Stimulated activated naive CD4-positive, alpha-beta T cell (primary cell): ENCODE measurements around the gene C10orf120.

ENCODE experiments used
- DNase-seq, 6 experiments: peaks; one replicate each; lab custom pipeline; 2025; lab: John Stamatoyannopoulos, UW

The C10orf120 gene

DNA sequence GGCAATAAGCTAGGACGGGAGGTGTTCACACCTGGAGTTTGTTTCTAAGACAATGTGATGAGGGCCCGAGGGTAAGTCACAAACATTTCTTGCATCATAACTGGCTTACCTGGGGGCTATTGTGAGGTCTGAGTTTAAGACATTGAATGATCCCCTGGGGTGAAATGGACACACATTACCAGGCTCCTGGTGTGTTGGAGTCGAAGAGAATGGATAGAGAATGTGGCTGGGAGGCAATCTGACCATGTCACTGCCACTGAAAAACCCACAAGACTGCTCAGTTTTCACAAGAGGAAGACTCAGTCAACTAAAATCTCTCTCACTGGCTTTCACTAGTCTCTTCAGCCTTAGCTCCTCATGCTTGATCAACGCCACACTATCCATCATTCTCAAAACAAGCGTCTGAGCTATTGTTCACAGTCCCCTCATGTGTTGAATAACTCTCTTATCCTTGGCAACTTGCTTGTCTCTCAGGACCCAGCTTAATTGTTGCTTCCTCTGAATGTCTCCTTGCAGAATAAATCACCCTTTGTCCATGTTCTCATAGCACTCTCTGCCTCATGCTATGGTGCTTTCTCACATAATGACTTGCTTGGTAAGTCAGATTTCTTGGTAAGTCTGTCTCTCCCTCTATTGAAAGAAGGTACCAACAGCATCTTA, at the start of gene C10orf120:
C10orf120 (minus strand) TSS at position 51 of the 660 bp plus-strand sequence. CDS start 56 bp downstream, outside the sequence.
- DNase-seq, result no peak

DNA sequence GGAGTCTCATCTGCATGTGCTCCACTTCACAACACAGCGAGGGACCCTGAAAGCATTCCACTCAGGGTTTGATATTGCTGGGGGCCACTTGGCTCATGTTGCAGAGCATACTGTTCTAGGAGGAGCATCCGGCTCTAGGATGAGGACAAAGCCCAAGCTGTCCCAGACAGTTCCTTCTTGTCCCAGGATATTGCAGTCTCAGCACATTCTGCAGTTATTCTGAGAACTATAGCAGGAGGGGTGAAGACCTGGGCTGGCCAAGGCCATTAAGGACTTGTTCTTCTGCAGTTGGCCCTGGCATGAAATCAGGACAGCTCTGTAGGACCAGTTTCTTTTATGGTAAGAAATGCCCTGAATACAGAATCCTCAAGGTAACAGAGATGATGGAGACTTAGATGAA, 48.9 kb upstream of the C10orf120 start:
- DNase-seq, result no peak

DNA sequence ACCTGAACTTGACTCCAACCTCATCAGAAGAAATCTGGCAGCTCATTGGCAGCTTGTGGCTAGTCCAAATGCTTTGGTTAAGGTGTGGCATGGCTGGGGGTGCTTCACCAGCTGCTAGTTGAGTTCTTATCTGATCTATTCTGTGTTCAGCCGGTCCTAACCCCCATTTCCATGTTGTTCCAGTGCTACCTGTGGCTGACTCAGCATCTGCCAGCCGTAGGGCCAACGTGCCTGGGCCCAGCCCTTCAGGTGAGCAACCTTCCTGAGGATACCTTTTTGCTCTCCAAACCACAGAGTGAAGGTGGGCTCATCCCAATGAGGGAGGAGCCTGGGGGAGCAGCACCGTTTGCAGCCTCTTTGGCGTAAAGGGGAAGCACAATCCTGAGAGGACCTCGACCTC, 46.8 kb upstream of the C10orf120 start:
- no peak for DNase-seq

DNA sequence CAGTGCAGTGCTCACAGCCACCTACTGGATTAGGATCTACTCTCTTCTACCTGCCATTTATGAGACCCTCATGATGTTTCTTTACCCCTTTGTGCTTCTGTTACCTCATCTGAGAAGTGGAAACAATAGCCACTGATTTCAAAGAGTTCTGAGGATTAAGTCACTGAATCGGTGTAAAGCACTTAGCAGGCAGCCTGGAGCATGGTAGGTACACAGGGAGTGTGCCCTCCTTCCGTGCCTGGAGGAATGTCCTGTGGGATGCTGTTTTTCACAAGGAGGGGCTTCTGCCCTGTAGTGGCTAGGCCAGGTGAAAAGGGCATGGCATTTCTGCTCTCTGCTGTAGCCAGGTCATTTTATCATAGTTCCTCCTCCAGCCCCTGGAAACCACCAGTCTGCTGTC, 44.6 kb upstream of the C10orf120 start:
- DNase-seq, result no peak

DNA sequence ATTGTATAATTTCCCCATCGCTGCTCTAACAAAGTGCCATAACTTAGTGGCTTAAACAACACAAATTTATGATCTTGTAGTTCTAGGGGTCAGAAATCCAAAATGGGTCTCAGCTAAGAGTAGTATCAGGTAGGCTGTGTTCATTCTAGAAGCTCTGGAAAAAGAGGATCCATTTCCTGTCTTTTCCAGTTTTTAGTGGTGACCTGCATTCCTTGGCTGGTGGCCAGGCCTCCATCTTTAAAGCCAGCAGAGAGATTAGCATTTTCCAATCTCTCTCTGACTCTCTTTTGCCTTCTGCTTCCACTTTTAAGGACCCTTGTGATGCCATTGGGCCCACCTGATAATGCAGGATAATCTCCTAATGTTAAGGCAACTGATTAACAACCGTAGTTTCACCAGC, 41.0 kb upstream of the C10orf120 start:
- DNase-seq, result no peak

DNA sequence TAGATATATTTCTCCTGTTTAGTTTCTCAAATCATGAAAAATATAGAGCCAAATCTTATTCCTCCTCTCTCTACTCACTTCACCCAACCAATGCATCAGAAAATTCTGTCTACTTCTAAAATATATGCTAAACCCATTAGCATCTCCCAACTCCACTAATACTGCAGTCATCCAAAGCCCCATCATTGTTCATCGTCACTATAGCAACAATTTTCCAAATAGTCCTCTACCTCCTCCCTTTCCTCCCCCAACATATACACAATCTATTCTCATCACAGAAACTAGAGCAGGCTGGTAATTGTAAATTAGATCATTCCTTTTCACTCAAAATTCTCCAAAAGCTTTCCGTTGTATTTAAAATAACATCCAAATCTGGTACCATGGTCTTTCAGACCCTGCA, 38.4 kb upstream of the C10orf120 start:
- DNase-seq, result no peak

DNA sequence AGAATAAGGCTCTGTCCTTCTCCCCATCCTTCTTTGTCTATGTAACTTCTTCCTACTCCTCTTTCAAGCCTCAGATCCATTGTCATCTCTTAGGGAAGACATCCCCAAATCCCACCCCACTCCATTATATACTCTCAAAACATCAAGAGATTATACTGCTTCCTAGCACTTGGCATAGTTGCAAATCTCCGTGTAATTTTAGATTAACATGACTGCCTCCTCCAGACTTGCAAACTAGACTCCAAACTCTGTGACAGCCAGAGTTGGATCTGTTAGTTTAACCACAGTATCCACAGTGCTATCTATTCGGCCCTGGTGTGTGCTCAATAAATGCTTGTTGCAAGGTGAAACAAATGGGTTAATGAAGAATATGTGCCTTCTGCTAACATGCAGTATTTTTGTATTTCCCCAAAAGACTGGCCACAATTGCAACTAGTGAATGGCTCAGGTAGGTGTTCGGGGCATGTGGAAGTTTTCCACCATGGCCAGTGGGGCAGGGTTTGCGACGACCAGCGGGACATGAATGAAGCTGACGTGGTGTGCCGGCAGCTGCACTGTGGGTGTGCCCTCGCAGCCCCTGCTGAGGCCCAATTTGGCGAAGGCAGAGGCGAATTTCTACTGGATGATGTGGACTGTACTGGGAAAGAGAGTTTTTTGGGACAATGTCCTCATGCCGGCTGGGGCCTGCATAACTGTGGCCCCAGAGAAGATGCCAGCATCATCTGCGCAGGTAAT, 34.5 kb upstream of the C10orf120 start:
- DNase-seq, result no peak

DNA sequence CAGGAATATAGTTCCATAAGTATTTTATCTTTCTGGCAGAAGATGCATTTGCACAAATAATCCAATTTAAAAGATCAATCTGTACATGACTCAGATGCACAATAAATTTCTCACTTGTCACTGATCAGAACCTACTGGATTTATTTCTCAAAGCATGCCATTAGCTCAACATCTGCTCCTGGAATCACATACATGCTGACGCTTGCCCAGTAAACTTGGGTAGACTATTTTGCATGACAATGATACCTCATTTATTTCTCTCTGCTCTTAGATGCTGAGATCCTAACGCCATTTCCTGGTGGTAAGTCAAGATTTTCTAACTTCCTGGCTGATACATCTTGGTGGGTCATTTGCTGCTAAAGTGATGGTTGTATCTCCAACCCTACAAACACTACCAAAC, 33.8 kb upstream of the C10orf120 start:
- DNase-seq, result no peak

DNA sequence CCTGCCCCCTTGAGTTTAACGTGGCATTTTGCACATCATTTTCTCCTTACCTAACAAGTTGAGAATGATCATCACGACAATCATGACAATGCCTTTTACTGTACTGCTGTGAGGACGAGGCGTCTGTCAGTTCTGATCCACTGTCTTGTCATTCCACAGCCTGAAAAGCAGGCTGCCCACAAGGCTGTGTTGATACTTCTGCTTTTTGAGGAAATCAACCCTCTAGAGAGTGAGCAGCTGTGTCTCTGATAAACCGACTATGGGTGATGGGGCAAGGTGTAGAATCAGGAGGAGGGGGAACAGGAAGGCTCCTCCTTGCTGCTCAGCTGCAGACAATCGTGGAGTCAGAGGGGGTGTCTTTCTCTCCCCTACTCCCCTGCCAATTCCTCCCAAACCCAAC, 30.6 kb upstream of the C10orf120 start:
- no peak for DNase-seq

DNA sequence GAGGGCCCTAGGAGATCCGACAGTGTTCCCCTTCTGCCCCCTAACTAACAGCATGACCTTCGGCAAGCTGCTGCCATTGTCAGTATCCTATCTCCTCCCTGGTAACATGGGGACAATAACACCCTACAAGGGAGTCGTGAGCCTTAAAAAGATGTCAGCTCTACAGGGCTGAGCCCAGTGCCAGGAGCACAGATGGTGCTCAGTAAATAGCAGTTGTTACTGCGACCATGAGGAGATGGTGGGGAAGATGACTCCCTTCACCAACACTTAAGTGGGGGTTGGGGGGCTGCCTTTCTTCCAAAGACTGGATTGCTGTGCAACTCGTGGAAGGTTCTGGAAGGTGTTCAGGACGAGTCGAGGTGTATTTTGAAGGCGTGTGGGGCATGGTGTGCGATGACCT, 29.5 kb upstream of the C10orf120 start:
- no peak for DNase-seq

DNA sequence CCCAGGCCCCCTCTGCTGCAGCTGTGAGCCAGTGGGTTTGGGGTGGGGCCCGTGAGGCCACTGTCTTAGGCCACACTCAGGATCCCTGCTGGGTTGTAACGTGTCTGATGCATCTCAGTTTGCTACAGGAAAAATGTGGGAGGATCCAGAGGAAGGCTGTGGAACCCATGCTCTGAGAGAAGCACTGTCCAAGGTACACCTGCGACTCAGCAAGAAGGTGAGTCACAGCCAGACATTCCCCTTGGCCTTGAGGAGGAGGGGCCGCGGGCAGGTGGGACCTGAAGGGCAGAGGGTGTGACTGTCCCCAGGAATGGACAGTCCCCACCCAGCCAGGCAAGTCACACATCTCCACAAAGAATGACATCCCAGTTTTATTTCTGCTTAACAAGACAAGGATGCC, 27.8 kb upstream of the C10orf120 start:
- no peak for DNase-seq

DNA sequence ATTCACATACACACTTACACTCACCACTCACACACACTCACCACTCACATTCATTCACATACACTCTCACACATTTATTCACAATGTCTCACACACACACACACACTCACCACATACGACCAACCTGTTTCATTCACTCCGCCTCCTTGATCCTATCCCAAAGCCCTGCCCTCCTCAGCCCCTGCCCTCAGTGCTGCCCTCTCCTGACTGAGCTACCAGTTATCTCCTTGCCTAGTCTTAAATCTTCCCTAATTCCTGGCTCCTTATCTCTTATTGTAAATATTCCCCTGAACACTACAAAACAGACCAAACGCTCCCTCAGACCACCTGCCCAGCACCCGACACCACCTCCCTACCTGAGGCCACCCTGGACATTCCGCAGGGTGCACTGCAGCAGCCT, 26.1 kb upstream of the C10orf120 start:
- DNase-seq, result no peak

DNA sequence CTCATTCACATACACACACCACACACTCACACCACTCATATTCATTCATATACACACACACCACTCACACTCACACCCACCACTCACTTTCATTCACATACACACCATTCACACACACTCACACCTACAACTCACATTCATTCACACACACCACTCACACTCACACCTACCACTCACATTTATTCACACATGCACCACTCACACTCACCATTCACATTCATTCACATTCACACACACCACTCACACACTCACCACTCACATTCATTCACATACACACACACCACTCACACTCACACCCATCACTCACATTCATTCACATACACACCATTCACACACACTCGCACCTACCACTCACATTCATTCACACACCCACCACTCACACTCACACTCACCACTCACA, 25.4 kb upstream of the C10orf120 start:
- DNase-seq, result no peak

DNA sequence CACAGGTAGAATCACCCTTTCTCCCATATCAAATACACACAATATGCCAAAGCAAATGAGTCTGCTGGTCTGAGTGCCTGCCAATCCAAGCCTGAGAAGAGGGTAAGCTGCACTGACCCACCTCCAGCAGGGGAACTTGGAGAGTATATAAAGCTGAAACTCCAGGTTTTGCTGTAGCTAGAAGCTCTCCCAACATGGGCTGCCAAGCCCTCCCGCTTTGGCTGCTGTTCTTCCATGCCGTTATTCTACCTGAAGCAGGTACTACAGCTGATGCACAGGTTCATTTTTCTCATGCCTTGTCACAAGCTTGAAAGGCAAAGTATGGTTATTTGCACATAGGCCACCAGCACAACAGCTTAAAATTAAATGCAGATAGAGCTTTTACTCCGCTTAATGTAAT, 21.5 kb upstream of the C10orf120 start:
- no peak for DNase-seq

DNA sequence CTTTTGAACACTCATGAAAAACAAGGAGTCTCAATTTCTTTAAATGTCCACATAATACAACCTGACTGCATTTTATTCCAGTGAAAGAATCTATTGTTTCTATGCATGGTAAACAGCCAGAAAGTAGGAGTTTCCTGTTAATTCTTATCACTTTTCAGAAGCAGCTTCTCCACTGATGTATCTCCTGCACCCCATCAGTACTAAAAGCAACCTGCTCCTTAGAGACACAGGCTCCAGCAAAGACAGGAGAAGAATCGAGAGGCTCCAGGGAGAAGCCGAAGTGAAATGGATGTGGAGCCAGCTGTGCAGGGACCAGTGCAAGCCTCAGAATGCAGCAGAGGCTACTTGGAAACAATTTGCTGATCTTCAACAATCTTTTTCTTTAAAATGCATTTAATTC, 16.4 kb upstream of the C10orf120 start:
- no peak for DNase-seq

DNA sequence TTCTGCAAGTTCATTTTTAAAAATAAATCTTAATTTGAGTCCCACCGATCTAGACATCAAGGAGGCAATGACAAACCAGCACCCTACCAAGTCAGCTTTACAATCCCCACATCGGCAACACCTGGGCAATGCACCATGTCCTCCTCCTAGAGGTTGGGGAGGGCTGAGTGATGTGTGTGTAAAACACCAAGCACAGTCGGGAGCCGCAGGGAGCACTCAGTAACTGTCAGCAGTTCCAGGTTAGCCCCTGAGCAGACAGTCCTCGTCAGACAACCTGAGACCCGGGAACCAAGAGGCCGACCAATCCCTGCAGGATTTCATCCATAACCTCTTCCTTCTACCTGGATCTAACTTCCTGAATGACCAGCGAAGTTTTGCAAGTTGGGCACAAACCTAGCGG, 15.9 kb upstream of the C10orf120 start:
- DNase-seq, result no peak

DNA sequence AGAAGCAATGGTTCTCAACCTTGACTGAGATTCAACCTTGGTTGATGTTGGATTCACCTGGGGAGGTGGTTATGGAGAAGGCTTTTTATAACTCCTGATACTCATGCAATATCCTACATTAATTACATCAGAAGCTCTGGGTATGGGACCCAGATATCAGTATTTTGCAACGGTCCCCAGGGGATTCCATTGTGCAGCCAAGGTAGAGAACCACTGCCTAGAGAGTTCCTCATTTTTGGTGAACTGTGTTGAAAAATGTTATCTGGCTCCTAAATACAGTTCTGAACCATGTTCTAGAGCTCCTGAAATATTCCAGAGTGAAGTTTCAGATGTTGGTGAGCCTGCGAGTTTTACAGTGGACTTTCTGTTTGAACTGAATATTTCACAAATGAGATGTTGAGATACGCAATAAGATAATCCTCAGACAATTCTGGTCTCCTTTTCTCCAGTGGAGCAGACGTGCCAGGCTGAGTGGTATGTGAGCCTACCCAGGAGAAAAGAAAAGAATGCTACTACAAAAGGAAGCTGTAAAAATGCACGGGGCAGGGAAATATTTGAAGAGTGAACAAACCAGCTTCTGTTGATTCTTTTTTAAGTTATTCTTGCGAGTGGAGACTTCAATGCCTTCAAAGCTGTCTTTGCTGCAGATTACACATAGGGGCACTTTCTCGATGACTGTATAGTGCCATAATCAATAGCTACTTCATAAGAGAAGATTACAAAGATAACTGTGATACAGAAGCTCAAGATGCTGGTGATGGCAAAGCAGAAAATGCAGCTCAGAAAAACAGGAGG, 13.6 kb upstream of the C10orf120 start:
- DNase-seq, result no peak

DNA sequence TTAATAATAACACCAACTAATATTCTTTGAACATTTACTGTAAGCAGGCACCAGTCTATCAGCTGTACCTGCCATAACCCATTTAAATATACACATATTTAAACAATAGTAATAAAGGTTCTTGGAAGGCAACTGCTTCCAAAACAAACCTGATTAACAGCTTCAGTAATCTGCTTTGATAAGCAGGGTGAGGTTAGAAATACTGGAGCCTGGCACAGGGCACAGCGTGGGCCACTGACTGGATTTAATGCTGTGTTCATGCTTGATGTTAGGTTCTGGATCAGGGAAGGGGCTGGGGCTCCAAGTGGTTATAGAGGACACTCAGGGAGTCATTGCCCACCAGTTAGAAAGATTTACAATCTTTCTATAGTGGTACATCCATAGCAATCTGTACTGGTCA, 10.9 kb upstream of the C10orf120 start:
- DNase-seq, result no peak

DNA sequence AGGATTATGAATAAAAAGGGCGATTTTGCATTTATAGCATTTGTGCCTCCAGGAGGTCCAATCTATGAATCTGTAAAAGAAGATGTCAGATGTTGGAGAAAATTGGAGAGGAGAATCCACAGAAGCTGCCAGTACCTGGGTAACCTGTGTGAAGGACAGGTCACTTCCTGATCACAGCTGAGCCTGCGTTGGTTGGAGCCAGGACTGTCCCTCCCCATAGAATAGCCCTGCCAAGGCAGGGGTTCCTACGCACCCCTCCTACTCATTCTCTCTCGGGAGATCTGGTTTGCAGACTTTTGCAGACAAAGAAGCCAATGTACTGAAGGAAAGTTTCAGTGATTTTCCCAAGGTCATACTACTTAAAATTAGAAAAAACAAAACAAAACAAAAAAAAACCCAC, 10.3 kb upstream of the C10orf120 start:
- no peak for DNase-seq

DNA sequence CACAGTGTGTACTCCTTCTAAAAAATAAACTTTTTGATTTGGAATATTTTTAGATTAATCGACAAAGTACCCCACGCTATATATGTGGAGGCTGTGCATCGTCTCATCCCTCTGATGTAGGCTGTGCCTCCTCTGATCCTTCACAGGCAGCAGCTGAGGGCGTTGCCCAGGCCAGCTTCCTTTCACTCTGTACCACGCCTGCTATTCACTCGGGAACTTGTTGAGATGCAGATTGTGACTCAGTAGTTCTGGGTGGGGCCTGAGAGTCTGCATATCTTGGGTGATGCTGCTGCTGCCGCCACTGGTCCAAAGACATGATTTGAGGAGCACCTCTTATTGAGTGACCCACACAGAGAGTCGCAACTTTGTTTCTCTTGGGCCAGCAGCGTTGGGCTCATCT, 7.9 kb upstream of the C10orf120 start:
- no peak for DNase-seq

DNA sequence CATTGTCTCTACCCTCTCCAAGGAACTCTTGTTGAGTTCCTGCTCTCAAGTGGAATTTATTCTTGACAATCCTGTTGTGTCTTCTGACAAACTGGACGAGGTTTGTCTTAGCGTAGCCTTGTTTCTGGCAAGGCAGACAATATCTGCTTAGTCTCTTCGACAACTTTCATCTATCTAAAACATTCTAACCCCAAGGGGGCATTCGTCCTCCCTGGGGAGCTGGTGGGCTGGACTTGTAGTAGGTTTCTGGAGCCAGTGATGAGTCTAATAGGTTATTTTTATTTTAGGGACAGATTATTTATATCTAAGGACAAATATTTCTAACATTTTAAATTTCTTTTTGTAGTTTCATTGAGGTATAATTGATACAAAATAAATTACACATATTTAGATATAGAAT, 7.3 kb upstream of the C10orf120 start:
- no peak for DNase-seq

DNA sequence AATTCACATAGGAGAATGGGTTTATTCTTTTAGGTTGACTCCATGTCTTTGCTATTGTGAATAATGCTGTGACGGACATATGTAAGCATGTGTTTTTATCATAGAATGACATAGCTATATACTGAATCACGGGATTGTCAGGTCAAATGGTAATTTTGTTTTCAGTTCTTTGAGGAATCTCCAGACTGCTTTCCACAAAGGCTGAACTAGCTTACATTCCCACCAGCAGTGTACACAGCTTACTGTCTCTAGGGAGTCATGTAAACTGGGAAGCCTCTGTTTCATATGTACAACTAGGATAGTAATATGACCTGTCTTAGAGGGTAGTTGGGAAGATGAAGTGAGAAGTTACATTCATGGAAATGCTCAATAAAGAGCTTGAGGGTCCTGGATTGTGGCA, 6.8 kb upstream of the C10orf120 start:
- no peak for DNase-seq
